Mammary microvascular endothelial cell (primary cell): ENCODE data around the gene CACNA1I. TPM values are rescaled to one million over a fixed set of nuclear protein-coding genes. Genes with fewer than 3 reads are reported as not detected.

Source experiments
- total RNA-seq: library from RNA; depleted of rRNA; stranded (reverse); fragments of >200 nt; gene quantifications from 2 replicates; pipeline ENCODE4 v1.2.3, GENCODE V29; 2015

Gene CACNA1I
- not detected in 2 replicates for total RNA-seq

GRCh38 chr22:39570665-39571064, at the start of gene CACNA1I:
Gene CACNA1I, plus strand, starts transcription at chr22:39570753. Its CDS starts 0 bp downstream, at chr22:39570753.

GRCh38 chr22:39532215-39533073, 38.1 kb upstream of the CACNA1I start, which contains the start of gene RPS19BP1:
Gene RPS19BP1, minus strand, starts transcription at chr22:39532748. Its CDS starts 10 bp downstream, at chr22:39532738.

Other genes starting within 250 kb of the CACNA1I start
- gene SYNGR1, start 220.8 kb upstream of the CACNA1I start, total RNA-seq, result 0.54 and 0.67 TPM in 2 replicates
- gene TAB1, start 171.0 kb upstream of the CACNA1I start, total RNA-seq, result 14.8 and 22.2 TPM in 2 replicates
- not detected in 2 replicates for gene MGAT3, start 113.7 kb upstream of the CACNA1I start, total RNA-seq
- 24.2 and 27.4 TPM in 2 replicates for gene MIEF1, start 68.5 kb upstream of the CACNA1I start, total RNA-seq
- gene ATF4, start 50.2 kb upstream of the CACNA1I start, total RNA-seq, result 241 and 253 TPM in 2 replicates
- 119 and 134 TPM in 2 replicates for gene RPS19BP1, start 38.0 kb upstream of the CACNA1I start, total RNA-seq